ENCODE data around the gene TEC.
A peak's percentile ranks its signal among the peaks of the same experiment; 100 is the strongest.
"Not testable (repeated sequence)": the region's sequence is repeated elsewhere in the genome, so short reads cannot be mapped to it uniquely, and the experiment has no call there.

The TEC gene

GRCh38 chr4:48186394-48186793 is 83.2 kb downstream of the TEC start:
- not testable (repeated sequence) for H3K27ac Mint-ChIP-seq, H3K4me1 Mint-ChIP-seq, H3K9me3 Mint-ChIP-seq

DNA sequence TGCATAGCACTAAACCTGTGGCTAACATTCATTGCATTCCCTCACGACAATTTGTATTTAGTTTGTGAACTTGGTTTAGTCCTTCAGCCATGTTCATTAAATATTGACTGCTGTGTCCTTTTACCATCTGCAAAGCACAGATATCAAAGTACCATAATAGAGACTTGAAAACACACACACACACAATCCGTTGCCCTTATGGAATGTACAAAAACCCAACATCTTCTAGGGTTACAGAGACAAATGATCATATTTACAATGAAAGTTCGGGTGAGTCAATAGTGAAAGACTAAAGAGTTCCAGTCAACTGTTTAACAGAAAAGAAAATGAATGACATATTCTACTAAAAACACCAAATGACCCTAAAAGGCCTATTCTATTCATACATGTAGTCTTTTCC is 84.8 kb downstream of the TEC start:
- Mint-ChIP-seq H3K36me3 (peaks cover 33% of the 10 kb centered on the region), H3K4me1 (peaks cover 8% of the 10 kb centered on the region), H3K9me3 (no peaks in the 10 kb centered on the region), H3K27me3 (no peaks in the 10 kb centered on the region), H3K27ac (no peak overlapping the region), H3K4me3 (no peak overlapping the region)
- ATAC-seq: no peak

More at GRCh38 chr4:48186394-48186793, 83.2 kb downstream of the TEC start:
- not testable (repeated sequence) for H3K27me3 Mint-ChIP-seq, H3K4me3 Mint-ChIP-seq, ATAC-seq
- H3K36me3 Mint-ChIP-seq: peaks cover 24% of the 10 kb centered on the region

DNA sequence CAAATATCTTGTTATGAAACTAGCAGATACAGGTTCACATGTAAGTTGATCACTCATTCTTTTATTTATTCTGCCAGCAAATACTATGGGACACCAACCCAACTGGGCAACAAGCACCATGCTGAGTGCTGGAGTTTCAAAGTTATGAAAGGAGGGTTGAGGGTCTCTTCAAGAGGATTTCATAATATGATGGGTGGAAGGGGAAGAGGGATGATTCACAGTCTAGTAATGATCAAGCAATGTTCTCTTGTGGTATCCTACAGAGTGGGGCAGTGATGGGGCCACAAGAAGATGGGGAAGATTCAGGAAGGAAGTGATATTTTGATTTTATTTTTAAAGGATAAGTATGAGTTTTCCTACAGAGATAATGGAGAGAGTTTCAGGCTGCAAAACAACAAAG is 89.4 kb downstream of the TEC start:
- no peak overlapping the region for H3K27ac Mint-ChIP-seq
- H3K4me1 Mint-ChIP-seq: peaks cover 23% of the 10 kb centered on the region
- ATAC-seq: no peak
- H3K4me3 Mint-ChIP-seq: no peak overlapping the region
- no peaks in the 10 kb centered on the region for H3K27me3 Mint-ChIP-seq
- H3K9me3 Mint-ChIP-seq: peaks cover 8% of the 10 kb centered on the region
- H3K36me3 Mint-ChIP-seq: peaks cover 42% of the 10 kb centered on the region

GRCh38 chr4:48178931-48179330 is 90.7 kb downstream of the TEC start:
- Mint-ChIP-seq H3K27ac (no peak overlapping the region), H3K27me3 (no peaks in the 10 kb centered on the region), H3K36me3 (peaks cover 47% of the 10 kb centered on the region), H3K9me3 (peaks cover 8% of the 10 kb centered on the region), H3K4me3 (no peak overlapping the region), H3K4me1 (peaks cover 32% of the 10 kb centered on the region)
- ATAC-seq: no peak

DNA sequence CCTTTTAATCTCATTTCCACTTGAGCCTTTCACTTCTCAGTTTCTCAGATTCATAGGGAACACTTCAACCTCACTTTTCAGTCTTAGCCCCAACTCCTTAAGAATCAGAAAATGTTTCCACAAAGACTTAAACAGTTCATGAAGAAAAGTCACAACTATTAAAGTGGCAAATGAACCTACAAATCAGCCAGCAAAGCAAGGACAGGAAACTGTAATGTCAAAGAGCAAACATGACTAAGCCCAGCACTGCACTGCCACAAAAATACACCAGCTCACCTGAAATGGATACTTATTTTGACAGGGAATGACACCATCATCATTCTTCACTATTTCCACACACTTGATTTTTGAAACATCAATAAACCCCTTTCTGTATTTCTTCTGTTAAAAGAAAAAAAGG is 93.8 kb downstream of the TEC start:
- Mint-ChIP-seq H3K27me3 (no peaks in the 10 kb centered on the region), H3K36me3 (peaks cover 38% of the 10 kb centered on the region), H3K4me1 (peaks cover 38% of the 10 kb centered on the region), H3K9me3 (peaks cover 8% of the 10 kb centered on the region), H3K27ac (no peak overlapping the region), H3K4me3 (no peak overlapping the region)
- no peak for ATAC-seq

GRCh38 chr4:48175328-48175727 is 94.3 kb downstream of the TEC start:
- no peak for ATAC-seq
- Mint-ChIP-seq H3K9me3 (peaks cover 8% of the 10 kb centered on the region), H3K4me3 (no peak overlapping the region), H3K4me1 (peaks cover 33% of the 10 kb centered on the region), H3K36me3 (peaks cover 33% of the 10 kb centered on the region), H3K27ac (no peak overlapping the region), H3K27me3 (no peaks in the 10 kb centered on the region)

DNA sequence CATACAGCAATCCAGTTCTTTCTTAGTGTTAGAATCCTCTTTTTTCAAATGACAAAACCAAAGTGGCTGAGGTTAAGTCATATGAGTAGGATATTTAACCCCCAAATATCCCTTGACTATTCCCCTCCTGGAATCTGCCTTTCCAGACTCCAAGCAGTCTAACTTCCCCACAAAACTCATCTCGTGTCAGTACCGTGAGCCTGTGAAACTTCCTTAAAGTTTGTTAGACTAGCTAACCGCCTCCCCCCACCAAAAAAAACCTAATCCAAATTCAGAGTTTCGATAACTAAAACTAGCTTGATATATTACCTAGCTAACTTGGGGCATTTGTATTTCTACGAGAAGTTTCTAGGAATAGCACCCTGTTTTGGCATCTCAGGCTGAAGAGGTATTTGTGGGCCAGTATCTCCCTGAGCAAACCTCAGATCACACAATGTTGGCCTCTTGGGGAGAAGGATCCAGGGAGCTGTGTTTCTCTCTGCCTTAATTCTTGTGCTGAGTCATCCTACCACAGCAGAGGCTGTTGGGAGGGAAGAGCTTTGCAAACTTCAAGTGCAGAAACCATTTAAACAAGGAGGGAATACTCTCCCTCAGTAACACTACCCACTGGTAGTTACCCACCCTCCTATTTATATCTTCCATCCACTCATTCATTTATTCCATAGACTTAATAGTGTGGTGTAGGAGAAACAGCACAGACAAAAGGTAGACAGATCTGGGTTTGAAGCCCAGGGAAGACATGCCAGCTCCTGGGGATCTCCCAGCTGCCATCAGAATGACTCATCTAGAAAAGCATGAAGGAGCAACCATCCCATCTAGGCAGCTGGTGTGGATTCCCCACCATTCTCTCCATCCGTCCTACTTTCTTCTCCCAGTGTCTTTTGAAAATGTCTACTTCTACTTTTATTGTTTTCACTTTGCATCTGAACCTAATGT is 96.3 kb downstream of the TEC start:
- Mint-ChIP-seq H3K27me3 (no peaks in the 10 kb centered on the region), H3K9me3 (peaks cover 8% of the 10 kb centered on the region), H3K36me3 (peaks cover 35% of the 10 kb centered on the region), H3K27ac (peak overlapping the region; percentile 50), H3K4me1 (peaks cover 40% of the 10 kb centered on the region), H3K4me3 (no peak overlapping the region)
- peak; percentile 36 for ATAC-seq

- H3K27ac Mint-ChIP-seq: no peak overlapping the region
- H3K4me1 Mint-ChIP-seq: peaks cover 35% of the 10 kb centered on the region
- no peak overlapping the region for H3K4me3 Mint-ChIP-seq
- no peaks in the 10 kb centered on the region for H3K27me3 Mint-ChIP-seq
- H3K9me3 Mint-ChIP-seq: peaks cover 3% of the 10 kb centered on the region
- no peak for ATAC-seq
- peaks cover 35% of the 10 kb centered on the region for H3K36me3 Mint-ChIP-seq
Observed at GRCh38 chr4:48172651-48173050, 97.0 kb downstream of the TEC start.

- no peak overlapping the region for H3K27ac Mint-ChIP-seq
- peaks cover 23% of the 10 kb centered on the region for H3K4me1 Mint-ChIP-seq
- H3K9me3 Mint-ChIP-seq: no peaks in the 10 kb centered on the region
- ATAC-seq: no peak
- no peak overlapping the region for H3K4me3 Mint-ChIP-seq
- H3K36me3 Mint-ChIP-seq: peaks cover 37% of the 10 kb centered on the region
- no peaks in the 10 kb centered on the region for H3K27me3 Mint-ChIP-seq
Observed at GRCh38 chr4:48169636-48170035, 100.0 kb downstream of the TEC start.

DNA sequence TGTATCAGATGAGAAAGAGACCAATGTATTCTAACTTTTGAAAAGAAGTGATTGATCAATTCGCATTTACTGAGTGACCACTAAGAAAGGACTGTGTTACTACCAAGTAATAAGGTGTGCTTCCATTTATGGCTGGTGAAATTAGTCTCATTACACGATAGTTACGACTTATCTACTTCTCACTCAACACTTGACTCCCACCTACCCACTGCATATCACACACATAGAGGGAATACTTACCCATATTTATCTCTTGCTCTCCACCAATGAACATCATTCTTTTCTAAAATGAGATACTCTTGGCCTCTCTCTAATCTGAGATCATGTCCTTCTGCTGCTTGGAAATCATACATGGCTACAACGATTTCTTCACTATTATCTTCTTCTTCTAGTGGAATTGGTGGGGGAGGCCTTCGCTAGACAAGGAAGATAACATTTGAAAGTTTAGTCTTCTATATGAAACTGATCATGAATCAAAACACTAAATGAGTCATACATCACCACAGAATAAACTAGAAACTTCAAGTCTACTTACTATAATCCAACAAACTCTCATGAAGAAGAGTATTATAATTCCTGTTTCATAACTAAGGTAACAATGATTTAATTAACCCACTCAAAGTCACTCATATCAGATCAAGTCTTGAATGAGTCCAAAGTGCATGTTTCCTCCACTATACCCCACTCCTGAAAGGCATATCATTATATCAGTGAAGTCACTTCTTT is 101.9 kb downstream of the TEC start:
- peaks cover 35% of the 10 kb centered on the region for H3K36me3 Mint-ChIP-seq
- no peak overlapping the region for H3K27ac Mint-ChIP-seq
- H3K4me3 Mint-ChIP-seq: no peak overlapping the region
- no peaks in the 10 kb centered on the region for H3K27me3 Mint-ChIP-seq
- H3K9me3 Mint-ChIP-seq: no peaks in the 10 kb centered on the region
- H3K4me1 Mint-ChIP-seq: peaks cover 8% of the 10 kb centered on the region
- ATAC-seq: no peak

- H3K36me3 Mint-ChIP-seq: peaks cover 54% of the 10 kb centered on the region
- not testable (repeated sequence) for H3K27me3 Mint-ChIP-seq
Observed at GRCh38 chr4:48164561-48164960, 105.1 kb downstream of the TEC start.

DNA sequence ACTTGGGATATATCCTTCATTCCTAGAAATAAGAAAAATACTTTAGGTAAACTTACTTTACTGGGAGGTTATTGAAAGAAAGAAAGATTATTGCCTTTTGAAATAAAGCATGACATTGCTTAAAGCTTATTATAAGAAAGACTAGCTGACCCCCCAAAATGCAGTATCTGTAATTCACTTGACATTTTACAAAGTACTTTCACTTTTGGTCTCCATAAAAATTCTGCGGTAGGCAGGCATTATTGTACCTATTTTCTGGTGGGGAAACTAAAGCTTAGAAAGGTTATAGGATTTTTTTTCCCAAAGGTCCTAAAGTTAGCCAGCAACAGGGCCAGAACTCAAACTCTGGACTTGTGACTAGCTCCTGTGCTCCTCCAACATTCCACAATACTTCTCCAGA is 105.9 kb downstream of the TEC start:
- Mint-ChIP-seq H3K4me1 (no peaks in the 10 kb centered on the region), H3K27me3 (no peaks in the 10 kb centered on the region), H3K9me3 (peaks cover 2% of the 10 kb centered on the region), H3K36me3 (peaks cover 60% of the 10 kb centered on the region), H3K4me3 (no peak overlapping the region), H3K27ac (no peak overlapping the region)
- ATAC-seq: no peak

More at GRCh38 chr4:48164561-48164960, 105.1 kb downstream of the TEC start:
- H3K4me3 Mint-ChIP-seq, H3K27ac Mint-ChIP-seq, H3K9me3 Mint-ChIP-seq, H3K4me1 Mint-ChIP-seq, ATAC-seq: not testable (repeated sequence)

DNA sequence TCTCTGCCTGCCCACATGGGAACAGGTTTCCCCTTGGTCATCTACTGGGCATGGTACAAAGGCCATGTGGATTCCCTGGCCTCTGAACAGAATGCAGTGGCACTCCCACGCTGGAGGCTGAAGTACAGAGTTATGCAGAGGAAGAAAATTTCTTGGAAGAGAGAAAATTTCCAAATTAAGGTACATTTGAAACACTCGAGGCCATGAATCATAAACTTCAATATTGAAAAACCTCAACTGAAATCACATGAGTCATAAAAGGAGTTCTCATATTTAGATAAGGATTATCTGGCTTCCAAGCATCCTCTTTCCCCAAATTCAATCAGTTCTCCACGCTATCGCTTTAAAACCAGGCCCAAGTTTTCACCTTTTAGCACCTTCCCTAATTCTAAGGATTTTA is 107.5 kb downstream of the TEC start:
- Mint-ChIP-seq H3K9me3 (peaks cover 9% of the 10 kb centered on the region), H3K4me1 (no peaks in the 10 kb centered on the region), H3K27ac (no peak overlapping the region), H3K4me3 (no peak overlapping the region), H3K27me3 (no peaks in the 10 kb centered on the region), H3K36me3 (peaks cover 64% of the 10 kb centered on the region)
- no peak for ATAC-seq

GRCh38 chr4:48157271-48157670 is 112.4 kb downstream of the TEC start:
- ATAC-seq: no peak
- Mint-ChIP-seq H3K27me3 (no peaks in the 10 kb centered on the region), H3K27ac (no peak overlapping the region), H3K9me3 (peaks cover 13% of the 10 kb centered on the region), H3K4me1 (no peaks in the 10 kb centered on the region), H3K36me3 (peaks cover 81% of the 10 kb centered on the region), H3K4me3 (no peak overlapping the region)

DNA sequence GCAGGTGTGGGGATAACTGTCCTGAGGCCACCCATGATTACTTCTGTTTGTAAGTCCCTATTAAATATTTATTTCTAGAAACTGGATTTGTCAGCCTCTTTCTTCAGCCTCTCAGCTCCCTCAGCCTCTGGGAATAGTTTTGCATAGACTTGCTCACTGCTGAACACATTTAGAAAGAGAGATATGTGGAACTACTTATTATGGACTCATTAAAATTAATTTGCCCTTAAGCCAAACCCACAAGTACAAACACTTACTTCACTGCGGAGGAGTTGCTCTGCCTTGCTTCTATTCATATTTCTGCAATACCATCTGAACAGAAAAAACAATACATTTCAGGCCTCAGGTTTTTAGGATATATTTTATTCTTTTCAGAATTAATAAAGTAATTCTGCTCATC is 113.2 kb downstream of the TEC start:
- ATAC-seq: no peak
- no peaks in the 10 kb centered on the region for H3K27me3 Mint-ChIP-seq
- no peak overlapping the region for H3K4me3 Mint-ChIP-seq
- peaks cover 13% of the 10 kb centered on the region for H3K9me3 Mint-ChIP-seq
- H3K36me3 Mint-ChIP-seq: peaks cover 75% of the 10 kb centered on the region
- no peaks in the 10 kb centered on the region for H3K4me1 Mint-ChIP-seq
- no peak overlapping the region for H3K27ac Mint-ChIP-seq

Measured in stimulated activated memory B cell treated with anti-CD40 and anti-IgM and Interleukin-4, amounts not matched to agents 10 μg/mL and 1 μg/mL and 100 μg/mL, for 72 hours (primary cell).